Stimulated activated CD4-positive, alpha-beta T cell treated with anti-CD3 and anti-CD28 coated beads, Interleukin-2, amount 100 ng/mL, for 24 hours (primary cell): Measurements from ENCODE around the gene GLCE.

ENCODE experiments used
- DNase-seq, 2 donors: peaks; one replicate each; pipeline ENCODE4 v3.0.0-alpha.2; 2020

Gene GLCE

DNA sequence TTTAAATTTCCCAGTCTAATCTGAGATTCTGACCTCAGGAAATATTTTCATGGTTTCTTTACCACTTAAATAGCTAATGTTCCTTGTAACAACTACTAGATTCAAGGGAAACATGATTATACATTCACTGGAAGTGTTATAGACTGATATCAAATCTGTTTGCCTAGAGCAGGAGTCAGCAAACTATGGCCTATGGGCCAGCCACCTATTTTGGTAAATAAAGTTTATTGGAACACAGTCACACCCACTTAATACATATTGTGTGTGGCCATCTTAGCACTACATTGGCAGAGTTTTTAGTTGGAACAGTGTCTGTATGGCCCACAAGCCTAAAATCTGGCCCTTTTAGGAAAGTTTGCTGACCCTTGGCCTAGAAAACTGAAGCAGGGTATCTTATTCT, 50.1 kb downstream of the GLCE start:
- DNase-seq = no peak

DNA sequence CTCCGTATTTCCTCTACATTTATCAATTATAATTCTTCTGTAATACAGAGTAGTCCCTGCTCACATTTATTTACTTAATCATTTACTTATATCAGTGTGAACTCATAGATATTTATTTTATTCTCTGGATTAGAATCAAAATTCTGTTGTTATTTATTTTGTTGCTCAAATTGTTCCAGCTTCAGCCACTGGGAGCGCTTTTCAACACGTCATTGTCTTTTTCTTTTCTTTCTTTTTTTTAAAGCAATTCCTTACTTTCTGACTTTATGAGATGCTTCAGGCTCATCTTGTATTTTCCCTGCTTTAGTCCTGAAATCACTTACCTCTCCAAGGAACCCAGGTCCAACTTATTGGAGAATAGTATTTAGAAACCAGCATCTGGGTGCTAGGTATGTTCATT, 53.4 kb downstream of the GLCE start:
- no peak for DNase-seq

DNA sequence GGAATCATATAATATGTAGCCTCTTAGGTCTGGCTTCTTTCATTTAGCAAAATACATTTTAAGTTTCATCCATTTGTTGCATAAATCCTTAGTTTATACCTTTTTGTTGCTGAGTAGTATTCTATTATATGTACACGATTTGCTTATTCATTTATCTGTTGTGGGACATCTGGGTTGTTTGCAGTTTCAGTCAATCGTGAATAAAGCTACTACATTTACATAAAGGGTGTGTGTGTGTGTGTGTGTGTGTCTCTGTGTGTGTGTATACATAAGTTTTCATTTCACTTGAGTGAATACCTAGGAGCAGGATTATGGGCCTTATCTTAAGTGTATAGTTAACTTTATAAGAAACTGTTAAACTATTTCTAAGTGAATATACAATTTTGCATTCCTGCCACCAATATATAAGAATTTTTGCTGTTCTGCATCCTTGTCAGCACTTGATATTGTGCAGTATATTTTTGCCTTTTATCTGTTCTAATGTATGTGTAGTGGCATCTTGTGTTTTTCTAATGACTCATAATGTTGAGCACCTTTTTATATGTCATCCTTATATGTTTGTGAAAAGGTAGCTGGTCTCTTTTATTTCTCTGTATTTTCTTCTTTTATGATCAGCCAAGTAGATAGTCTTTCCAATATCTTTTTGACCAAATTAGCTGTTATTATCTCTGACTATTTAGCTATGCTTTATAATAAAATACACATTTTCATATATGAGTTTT, 55.0 kb downstream of the GLCE start:
- no peak for DNase-seq

DNA sequence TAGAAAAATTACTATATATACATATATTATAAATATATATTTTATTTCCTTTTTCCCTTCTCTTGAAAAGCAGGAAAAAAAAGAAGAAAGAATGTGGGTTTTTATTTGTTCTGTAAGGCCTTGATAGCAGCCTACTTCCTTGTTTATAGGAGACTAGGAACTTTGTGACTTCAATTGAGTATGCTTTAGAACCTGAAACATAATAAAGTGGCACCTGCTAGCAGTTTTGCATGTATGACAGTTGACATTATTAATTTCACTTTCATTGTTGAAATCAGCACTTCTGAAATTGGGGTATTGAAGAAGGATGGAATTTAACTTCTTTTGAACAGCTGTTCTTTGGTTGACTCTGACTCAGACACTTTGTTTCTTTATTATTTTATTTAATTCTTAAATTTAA, 56.9 kb downstream of the GLCE start:
- no peak for DNase-seq

DNA sequence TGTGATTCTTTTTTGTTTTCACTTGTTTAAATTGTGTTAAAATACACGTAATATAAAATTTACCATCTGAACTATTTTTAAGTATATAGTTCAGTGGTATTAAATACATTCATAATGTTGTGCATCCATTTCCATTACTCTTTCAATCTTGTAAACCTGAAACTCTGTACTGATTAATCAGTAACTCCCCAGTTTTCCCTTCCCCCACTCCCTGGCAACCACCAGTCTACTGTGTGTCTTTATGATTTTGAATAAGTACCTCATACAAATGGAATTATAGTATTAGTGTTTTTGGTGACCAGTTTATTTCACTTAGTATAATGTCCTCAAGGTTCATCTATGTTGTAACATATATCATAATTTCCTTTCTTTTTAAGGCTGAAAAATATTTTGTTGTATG, 59.3 kb downstream of the GLCE start:
- DNase-seq = no peak

DNA sequence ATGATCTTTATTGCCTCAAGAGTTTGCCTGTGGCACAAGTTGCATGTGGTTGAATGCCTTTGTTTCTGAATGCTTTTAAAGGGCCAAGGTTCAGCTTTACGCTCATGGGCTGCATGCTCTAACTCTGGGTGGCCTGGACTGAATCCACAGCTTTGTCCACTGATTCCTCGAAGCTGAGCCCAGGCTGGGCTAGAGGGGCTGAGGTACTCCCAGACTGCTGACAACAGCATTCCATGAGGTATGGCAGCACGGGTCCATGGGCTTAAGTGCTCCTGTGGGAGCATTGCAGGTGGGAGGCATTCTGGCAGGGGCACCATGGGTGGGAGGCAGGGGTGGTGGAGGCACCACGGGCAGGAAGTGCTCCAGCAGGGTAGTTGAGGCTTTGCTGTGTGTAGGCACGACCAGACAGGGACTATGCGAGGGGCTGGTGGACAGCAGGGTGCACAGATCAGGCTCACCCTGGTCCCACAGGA, 61.6 kb downstream of the GLCE start:
- no peak for DNase-seq

DNA sequence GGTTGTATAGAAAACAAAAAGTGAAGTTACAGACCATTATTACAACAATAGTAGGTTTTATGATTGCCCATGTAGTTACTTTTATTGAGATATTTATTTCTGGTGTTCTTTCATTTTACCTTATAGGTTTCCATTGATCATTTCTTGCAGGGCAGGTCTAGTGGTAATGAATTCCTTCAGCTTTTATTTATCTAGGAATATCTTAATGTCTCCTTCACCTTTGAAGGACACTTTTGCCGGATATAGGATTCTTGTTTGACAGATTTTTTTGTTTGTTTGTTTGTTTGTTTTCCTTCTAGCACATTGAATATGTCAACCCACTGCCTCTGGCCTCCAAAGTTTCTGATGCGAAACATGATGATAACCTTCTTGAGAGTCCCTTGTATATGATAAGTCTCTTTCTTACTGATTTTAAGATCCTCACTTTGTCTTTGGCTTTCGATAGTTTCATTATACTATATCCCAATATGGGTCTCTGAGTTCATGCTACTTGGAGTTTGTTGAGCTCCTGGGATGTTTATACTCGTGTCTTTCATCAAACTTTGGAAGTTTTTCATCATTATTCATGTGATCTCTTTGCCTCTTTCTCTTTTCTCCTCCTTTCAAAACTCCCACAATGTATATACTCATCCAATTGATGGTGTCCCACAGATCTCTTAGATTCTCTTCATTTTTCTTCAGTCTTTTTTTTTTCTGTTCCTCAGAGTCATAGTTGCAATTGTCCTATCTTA, 62.8 kb downstream of the GLCE start:
- no peak for DNase-seq

DNA sequence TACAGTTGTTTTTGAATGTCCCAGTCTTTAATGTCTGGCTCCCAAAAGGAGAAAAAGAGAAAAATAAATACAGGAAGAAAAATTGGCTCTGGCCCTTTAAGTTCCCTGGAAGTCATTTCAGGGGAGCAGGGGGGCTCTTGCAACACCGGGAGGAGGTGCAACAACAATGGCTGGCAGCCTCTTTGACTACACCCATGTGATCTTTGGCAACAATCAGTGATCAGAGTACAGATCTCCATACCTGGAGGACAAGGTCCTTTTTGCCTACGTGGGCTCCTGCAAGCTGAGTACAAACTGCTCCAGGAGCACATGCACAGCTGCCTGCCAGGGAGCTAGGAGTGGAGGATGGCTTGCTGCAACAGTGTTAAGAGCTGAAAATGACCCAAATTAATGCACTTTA, 63.9 kb downstream of the GLCE start:
- DNase-seq = no peak

DNA sequence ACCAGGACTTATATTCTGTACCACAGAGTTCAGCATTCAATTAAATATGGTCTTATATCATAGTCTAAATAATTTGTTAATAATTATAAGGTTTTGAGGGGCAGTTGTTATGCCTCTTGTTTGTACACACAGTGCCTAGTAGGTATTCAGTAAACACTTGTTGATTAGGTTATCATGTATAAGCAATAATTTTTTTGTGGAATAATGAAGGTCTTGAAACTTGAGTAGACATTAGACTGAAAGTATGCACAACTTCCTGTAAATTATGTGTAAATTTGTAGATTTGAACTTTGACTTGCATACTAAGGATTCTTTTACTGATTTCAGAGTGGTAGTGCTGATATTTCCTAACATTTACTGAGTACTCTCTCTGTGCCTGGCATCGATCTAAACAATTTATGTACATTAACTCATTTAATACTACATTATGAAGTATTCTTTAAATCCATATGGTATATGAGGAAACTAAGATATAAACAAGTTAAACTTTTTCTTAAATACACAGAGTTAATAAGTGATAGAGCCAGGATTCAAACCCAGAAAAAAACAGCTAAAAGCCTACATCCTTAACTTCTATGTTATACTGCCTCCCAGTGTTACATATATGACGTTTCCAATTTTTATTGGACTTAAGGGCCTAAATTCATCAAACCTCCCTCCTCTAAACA, 65.1 kb downstream of the GLCE start:
- no peak for DNase-seq

DNA sequence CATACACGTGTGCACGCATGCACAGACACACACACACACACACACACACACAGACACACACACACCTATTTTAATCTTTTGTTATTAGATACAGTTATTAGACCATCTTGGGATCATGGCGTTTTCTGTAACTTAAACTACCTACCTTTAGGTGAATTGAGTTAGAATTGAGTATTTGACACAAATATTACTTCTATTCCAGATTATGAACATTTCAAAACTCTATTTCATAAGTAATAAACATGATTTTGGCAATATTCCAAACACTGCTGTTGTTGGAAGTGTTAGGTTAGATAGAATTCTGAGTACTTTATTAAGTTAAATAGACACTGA, 65.6 kb downstream of the GLCE start:
- DNase-seq = no peak

DNA sequence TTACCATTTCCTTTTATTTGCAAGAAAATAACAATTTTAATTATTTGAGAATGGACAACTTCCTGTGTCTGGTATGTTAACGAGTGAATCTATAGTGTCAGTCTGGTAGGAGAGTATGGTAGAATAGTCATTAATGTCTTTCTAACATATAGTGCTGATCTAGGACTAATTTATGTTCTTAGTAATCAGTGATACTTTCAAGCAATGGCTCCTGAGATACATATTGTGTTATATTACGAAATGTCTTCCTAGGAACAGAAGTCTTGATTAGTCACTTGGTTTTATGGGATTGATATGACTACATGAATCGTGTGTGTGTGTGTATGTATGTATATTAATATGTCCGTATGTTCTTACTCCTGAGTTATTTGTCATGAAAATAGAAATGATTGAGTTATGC, 71.7 kb downstream of the GLCE start:
- DNase-seq = no peak

DNA sequence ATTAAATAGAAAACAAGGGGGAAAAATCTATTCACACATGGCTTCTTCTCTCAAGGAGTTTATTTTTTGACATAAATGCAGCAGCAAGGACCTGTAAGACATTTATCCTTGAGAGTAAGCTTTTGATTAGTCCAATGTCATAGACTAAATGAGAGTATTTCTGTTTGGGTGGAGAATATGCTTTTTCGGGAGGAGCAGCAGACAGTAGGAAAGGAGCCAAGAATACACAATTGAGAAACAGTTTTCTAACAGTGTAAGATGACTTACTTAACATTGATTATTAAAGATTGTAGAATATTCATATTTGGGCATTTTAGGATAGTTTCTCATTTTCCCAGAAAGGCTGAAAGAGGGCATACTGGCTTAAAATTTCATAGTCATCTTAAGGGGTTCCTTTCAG, 72.3 kb downstream of the GLCE start:
- no peak for DNase-seq

DNA sequence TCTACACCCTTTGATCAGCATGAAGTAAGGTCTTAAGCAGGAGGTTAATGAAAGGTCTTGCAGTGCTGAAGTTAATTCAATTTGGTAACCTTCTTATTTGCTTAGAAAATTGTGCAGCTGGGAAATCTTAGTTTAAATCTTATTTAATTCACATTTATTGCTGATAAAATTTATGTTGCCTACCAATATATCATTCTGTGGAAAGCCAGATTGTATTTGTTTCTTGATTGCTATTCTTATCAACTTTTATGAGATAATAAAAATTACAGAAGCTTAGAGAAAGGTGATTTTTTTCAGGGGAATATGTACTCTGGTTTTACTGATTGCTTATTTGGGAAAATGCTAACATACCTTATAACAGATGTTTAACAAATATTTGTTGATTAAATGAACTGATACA, 74.2 kb downstream of the GLCE start:
- DNase-seq = no peak

DNA sequence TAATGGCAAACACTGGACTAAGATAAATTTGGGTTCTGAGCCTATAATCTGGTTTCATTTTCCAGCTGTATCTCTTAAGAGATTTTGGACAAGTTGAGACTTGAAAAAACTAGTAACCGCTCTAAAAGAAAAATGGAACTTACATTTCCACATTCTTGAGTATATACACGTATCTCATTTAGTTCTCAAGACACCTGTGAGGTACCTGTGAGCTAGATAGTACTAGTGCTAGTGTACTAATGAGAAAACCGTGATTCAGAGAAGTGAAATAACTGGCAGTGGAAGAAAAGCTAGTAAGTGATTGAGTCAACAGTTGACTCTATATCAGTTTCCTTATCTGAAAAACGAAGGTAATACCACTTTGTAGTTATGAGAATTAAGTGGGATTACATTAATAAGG, 76.1 kb downstream of the GLCE start:
- DNase-seq = no peak

DNA sequence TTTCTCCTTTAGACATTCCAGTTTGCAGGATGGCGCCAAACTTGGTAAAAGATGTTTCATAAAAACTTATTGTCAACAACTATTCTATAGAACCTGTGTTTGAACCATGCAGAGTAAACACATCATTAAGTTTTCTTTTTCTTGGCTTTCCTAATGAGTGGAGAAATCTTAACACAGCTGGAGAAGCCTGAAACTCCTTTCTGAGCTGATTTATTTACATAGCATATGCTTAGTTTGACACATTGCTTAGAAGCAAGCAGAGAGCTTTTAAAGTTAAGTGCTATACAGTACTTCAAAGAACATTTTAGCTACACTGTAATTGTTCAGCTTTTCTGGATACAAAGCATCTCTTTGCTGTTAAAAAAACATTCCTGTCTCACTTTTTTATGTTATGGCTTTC, 77.3 kb downstream of the GLCE start:
- no peak for DNase-seq

DNA sequence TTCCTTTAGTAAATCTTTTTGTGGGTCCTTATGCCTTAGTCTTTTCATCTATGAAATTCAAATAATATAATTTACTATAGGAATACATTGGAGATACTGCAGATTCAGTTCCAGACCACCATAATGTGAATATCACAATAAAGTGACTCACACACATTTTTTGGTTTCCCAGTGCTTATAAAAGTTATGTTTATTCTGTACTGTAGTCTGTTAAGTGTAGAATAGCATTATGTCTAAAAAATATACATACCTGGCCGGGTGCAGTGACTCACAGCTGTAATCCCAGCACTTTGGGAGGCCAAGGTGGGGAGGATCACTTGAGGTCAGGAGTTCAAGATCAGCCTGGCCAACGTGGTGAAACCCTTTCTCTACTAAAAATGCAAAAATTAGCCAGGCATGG, 84.4 kb downstream of the GLCE start:
- no peak for DNase-seq

DNA sequence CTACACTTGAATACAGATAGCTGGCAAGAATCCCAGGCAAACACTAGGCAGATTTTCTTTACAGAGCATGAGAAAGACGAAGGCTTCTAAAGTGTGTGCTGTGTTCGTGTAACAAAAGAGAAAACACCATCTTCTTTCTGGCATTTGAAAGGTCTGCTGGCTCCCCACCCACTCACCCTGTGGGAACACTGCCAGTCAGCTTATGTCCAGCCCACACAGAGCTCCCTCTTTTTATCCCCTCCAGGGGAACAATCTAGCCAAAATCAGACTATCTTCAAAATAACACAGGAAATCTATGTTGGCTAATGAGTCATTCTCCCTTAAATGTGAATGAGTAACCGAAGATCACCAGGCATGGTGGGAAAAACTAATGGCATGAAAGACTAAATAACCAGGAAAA, 92.7 kb downstream of the GLCE start:
- DNase-seq = no peak

DNA sequence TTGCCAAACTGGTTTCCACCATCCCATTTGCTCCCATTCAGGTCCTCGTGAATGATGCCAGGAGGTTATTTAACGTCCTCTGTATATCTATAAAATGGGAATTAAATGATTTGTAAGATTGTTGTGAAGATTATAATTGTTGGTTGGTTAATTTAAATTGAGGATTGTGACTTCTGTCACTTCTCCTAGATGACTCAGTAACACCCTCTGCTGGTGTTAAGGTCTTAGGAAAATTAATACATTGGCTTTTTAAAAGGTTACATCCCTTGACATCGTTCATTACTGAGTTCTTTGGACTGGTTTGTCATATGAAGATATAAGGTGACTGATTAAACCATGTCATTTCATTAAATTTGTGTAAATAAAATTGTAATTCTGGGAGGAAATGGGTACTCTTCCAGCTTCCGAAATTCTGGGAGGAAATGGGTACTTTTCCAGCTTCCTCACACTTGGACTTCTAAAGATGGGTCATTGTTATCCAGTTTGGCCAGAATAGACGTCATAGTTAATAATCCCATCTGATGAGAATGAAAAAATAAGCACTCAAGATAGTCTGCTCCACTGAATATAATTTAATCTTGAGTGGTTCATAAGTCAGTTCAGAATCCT, 105.0 kb downstream of the GLCE start:
- DNase-seq = no peak

DNA sequence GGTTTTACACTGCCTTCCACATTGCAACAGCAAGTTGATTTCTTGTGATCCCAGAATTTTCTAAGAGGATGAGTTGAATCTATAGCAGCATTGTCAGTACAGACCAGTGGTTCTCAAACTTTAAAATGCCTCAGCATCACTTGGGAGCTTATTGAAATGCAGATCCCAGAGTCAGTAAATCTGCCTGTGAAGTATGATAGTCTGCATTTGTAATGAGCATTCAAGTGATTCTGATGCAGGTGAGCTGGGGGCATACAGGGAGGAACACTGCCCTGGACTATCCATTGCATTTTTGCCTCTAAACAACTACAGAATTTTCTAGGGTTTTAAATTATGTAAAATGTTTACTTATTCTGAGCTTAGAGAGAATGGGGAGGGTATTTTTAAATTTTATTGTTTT, 110.8 kb downstream of the GLCE start:
- DNase-seq = no peak

DNA sequence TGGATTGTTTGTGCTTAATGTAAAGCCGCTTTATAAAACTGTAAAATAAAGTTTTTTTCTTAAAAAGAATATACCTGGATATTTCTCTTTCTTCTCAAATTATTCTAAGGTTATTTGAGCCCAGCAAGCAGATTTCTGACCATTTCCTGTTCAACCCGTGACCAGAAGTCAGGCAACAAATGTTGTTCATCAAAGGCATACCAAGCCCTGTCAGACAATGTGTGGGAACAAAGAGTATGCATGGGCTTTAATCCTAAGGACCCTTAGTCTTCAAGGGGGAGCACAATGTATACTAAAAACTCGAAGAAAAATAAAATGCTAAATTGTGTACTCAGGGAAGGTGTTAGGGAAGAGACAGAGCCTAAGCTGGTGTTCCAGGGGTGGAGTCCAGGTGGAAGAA, 111.7 kb downstream of the GLCE start:
- no peak for DNase-seq

DNA sequence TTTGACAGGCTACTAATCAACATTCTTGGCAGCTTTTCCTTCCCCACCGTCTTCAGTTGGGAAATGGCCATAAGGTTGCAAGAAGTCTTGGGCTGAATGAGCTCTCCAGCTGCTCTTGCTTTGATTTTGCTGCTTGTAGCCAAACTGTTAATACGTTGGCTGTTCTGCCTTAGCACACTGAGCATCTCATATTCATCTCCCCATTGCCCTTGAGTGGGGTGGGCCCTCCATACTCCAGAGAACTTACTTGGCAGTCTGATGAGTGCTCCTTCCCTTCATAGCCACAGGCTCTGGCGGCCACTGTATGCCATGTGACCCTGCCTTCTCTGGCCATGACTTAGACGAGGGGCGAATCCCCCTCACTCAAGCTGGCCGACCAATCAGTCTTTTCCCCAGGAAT, 112.5 kb downstream of the GLCE start:
- no peak for DNase-seq

DNA sequence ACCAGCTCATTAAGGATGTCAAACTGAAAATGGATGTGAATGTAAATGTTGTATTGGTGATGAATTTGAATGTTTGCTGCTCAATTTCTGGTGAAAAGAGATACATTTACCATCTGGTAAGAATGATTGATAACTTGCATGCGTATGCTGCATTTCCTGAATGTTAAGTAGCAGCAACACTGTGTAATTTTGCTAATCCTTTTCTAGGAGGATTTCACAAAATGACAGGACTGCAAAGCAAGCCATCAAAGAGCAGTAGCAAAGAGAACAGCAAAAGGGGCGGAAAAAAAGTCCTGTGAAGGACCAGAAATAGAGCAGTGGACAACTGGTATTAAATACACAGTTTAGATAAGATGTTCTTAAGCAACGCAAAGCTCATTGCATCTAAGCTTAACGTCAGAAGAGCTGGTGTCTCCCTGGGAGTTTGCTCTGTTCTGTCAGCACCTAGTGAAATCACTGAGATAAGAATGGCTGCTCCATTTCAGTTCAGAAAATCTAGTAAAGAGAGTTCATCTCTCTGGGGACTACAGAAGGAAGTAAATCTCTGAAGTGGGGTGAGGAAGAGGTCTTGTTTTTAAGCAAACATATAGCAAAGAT, 114.7 kb downstream of the GLCE start:
- DNase-seq = no peak

DNA sequence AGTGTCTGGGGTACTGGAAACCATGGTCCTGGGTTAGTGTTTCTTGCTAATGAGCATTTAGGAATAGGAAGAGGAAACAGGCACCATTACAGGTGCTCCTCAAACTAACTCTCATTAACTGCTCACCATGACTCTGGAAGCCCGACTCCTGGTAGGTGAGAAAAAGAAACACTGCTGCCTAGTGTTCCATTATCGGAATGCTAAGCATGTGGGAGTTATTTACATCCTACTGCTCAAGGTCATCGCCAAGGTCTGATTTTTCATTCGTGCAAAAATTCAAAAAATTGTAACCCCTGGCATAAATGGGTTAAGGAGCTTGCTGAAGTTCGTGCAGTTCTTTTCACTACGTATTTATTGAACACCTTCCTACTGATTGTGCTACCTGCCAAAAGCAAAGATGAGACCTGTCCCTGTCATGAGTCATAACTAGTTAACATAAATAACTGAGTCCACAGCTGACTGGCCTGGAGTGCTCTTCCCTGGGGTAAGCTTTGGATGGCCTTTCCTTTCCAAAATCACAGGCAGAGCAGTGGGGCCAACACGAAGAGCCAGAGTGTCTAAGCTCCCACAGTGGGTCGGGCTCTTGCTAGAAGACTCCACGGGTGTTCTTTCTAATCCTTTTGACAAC, 115.6 kb downstream of the GLCE start:
- DNase-seq = no peak
